Activated T-cell treated with anti-CD3 and anti-CD28 coated beads, Interleukin-2, amount 50 U/mL, for 72 hours (primary cell): ENCODE results near the gene ADAMTS6. TPM values are rescaled to one million over a fixed set of nuclear protein-coding genes. Genes with fewer than 3 reads are reported as not detected.
"Not testable (repeated sequence)": the region's sequence is repeated elsewhere in the genome, so short reads cannot be mapped to it uniquely, and the experiment has no call there.

Experiments used
- ATAC-seq, 2 donors: fragments of 150-1000 bp; cut with Tn5 transposase; replicated peaks in 1 of 2; 2 replicates each; pipeline ENCODE4 v1.10.0; 2021; ENCODE audit warnings: moderate library complexity in 2 of 2, mild to moderate bottlenecking in 1 of 2
- DNase-seq, 2 donors: peaks; one replicate each; pipeline ENCODE4 v3.0.0; 2021 to 2022; ENCODE audit warnings: mixed read lengths in 1 of 2
- H3K27ac Mint-ChIP-seq: one replicate; pipeline ENCODE4 v1.8.0; 2022; ENCODE audit warnings: mild to moderate bottlenecking, moderate library complexity, mixed read lengths
- H3K27me3 Mint-ChIP-seq: one replicate; pipeline ENCODE4 v1.8.0; 2022; ENCODE audit warnings: low read depth, mixed read lengths
- H3K36me3 Mint-ChIP-seq, 2 donors: one replicate each; pipeline ENCODE4 v1.8.0; 2022; ENCODE audit warnings: mixed read lengths in 2 of 2, mild to moderate bottlenecking in 1 of 2; ENCODE audit not compliant: insufficient read depth in 2 of 2
- H3K4me1 Mint-ChIP-seq: one replicate; pipeline ENCODE4 v1.8.0; 2022; ENCODE audit warnings: low read depth, mixed read lengths
- H3K4me3 Mint-ChIP-seq, 2 donors: one replicate each; pipeline ENCODE4 v1.8.0; 2022; ENCODE audit warnings: mild to moderate bottlenecking in 2 of 2, mixed read lengths in 2 of 2, moderate library complexity in 2 of 2
- H3K9me3 Mint-ChIP-seq, 2 donors: one replicate each; pipeline ENCODE4 v1.8.0; 2022; ENCODE audit warnings: mixed read lengths in 2 of 2
- total RNA-seq, 2 donors: library from RNA; stranded (reverse); gene quantifications; one replicate each; pipeline ENCODE4 v1.2.3, GENCODE V29; 2022

Gene ADAMTS6
- 1 to 10 TPM; 1.6 to 2.5 TPM for total RNA-seq

GRCh38 chr5:65481635-65482295 lies at the start of gene ADAMTS6:
Gene ADAMTS6 (minus strand): TSS chr5:65481920. CDS start chr5:65473673, 8,247 bp downstream.
- no peaks in the 10 kb centered on the region for H3K27me3 Mint-ChIP-seq
- DNase-seq (peak; percentile 78 to 82), ATAC-seq (peak; percentile 94 to 95)
- no peak within 1 kb of the TSS for H3K4me3 Mint-ChIP-seq
- H3K4me1 Mint-ChIP-seq: peaks cover 15% of the 10 kb centered on the region
- no peaks in the 10 kb centered on the region for H3K9me3 Mint-ChIP-seq
- H3K36me3 Mint-ChIP-seq: peaks cover 0 to 1% of the 10 kb centered on the region in 2 donors
- peak within 1 kb of the TSS; percentile 97 for H3K27ac Mint-ChIP-seq

GRCh38 chr5:65530904-65531303 lies 49.2 kb upstream of the ADAMTS6 start:
- H3K27me3 Mint-ChIP-seq: no peaks in the 10 kb centered on the region
- peaks cover 0 to 22% of the 10 kb centered on the region in 2 donors for H3K36me3 Mint-ChIP-seq
- H3K9me3 Mint-ChIP-seq: no peaks in the 10 kb centered on the region
- H3K4me1 Mint-ChIP-seq: no peaks in the 10 kb centered on the region
- H3K4me3 Mint-ChIP-seq: no peak overlapping the region
- ATAC-seq: no peak
- no peak overlapping the region for H3K27ac Mint-ChIP-seq
- DNase-seq: no peak

GRCh38 chr5:65525726-65526125 lies 44.0 kb upstream of the ADAMTS6 start:
- peak overlapping the region; percentile 43 for H3K27ac Mint-ChIP-seq

GRCh38 chr5:65512170-65512937 lies 30.6 kb upstream of the ADAMTS6 start:
- Mint-ChIP-seq H3K27ac (no peak overlapping the region), H3K9me3 (no peaks in the 10 kb centered on the region), H3K4me1 (peaks cover 5% of the 10 kb centered on the region), H3K36me3 (peaks cover 0 to 3% of the 10 kb centered on the region in 2 donors), H3K27me3 (no peaks in the 10 kb centered on the region), H3K4me3 (no peak overlapping the region)
- ATAC-seq (peak; percentile 51 to 58), DNase-seq (no peak)

More at GRCh38 chr5:65525726-65526125, 44.0 kb upstream of the ADAMTS6 start:
- no peak for ATAC-seq
- Mint-ChIP-seq H3K4me1 (no peaks in the 10 kb centered on the region), H3K9me3 (no peaks in the 10 kb centered on the region), H3K4me3 (no peak overlapping the region), H3K27me3 (no peaks in the 10 kb centered on the region), H3K36me3 (peaks cover 3 to 23% of the 10 kb centered on the region in 2 donors)
- no peak for DNase-seq

GRCh38 chr5:65508978-65509377 lies 27.3 kb upstream of the ADAMTS6 start:
- ATAC-seq: no peak
- Mint-ChIP-seq H3K27me3 (no peaks in the 10 kb centered on the region), H3K4me1 (peaks cover 5% of the 10 kb centered on the region), H3K9me3 (no peaks in the 10 kb centered on the region), H3K36me3 (no peaks in the 10 kb centered on the region), H3K27ac (peak overlapping the region; percentile 73), H3K4me3 (no peak overlapping the region)
- no peak for DNase-seq

- H3K27me3 Mint-ChIP-seq: no peaks in the 10 kb centered on the region
- H3K36me3 Mint-ChIP-seq: peaks cover 2 to 3% of the 10 kb centered on the region in 2 donors
- DNase-seq (no peak), ATAC-seq (no peak)
- peaks cover 0 to 2% of the 10 kb centered on the region in 2 donors for H3K9me3 Mint-ChIP-seq
- H3K4me1 Mint-ChIP-seq: no peaks in the 10 kb centered on the region
- H3K27ac Mint-ChIP-seq: no peak overlapping the region
- H3K4me3 Mint-ChIP-seq: no peak overlapping the region
These were observed 25.2 kb upstream of the ADAMTS6 start for GRCh38 chr5:65506961-65507360.

GRCh38 chr5:65489119-65489518 lies 7.4 kb upstream of the ADAMTS6 start:
- no peak for ATAC-seq
- no peaks in the 10 kb centered on the region for H3K4me1 Mint-ChIP-seq

GRCh38 chr5:65488038-65488687 lies 6.4 kb upstream of the ADAMTS6 start:
- H3K4me1 Mint-ChIP-seq, H3K9me3 Mint-ChIP-seq, H3K36me3 Mint-ChIP-seq, DNase-seq, ATAC-seq, H3K27ac Mint-ChIP-seq, H3K4me3 Mint-ChIP-seq, H3K27me3 Mint-ChIP-seq: not testable (repeated sequence)

More at GRCh38 chr5:65489119-65489518, 7.4 kb upstream of the ADAMTS6 start:
- Mint-ChIP-seq H3K27me3 (no peaks in the 10 kb centered on the region), H3K4me3 (no peak overlapping the region), H3K27ac (no peak overlapping the region), H3K9me3 (no peaks in the 10 kb centered on the region), H3K36me3 (no peaks in the 10 kb centered on the region)
- no peak for DNase-seq

GRCh38 chr5:65486803-65487202 lies 5.1 kb upstream of the ADAMTS6 start:
- not testable (repeated sequence) for ATAC-seq, H3K9me3 Mint-ChIP-seq, H3K4me3 Mint-ChIP-seq, H3K27ac Mint-ChIP-seq, H3K36me3 Mint-ChIP-seq, H3K27me3 Mint-ChIP-seq, DNase-seq
- H3K4me1 Mint-ChIP-seq: peaks cover 15% of the 10 kb centered on the region

GRCh38 chr5:65485405-65485804 lies 3.7 kb upstream of the ADAMTS6 start:
- Mint-ChIP-seq H3K4me3 (no peak overlapping the region), H3K27ac (no peak overlapping the region), H3K27me3 (no peaks in the 10 kb centered on the region), H3K9me3 (no peaks in the 10 kb centered on the region), H3K4me1 (peaks cover 15% of the 10 kb centered on the region), H3K36me3 (peaks cover 0 to 1% of the 10 kb centered on the region in 2 donors)
- ATAC-seq: no peak
- DNase-seq: no peak

GRCh38 chr5:65483546-65484346 lies 2.0 kb upstream of the ADAMTS6 start:
- no peaks in the 10 kb centered on the region for H3K9me3 Mint-ChIP-seq
- ATAC-seq (peak; percentile 49 to 51), DNase-seq (no peak)
- H3K27me3 Mint-ChIP-seq: no peaks in the 10 kb centered on the region
- peak overlapping the region; percentile 93 for H3K27ac Mint-ChIP-seq
- H3K36me3 Mint-ChIP-seq: peaks cover 0 to 1% of the 10 kb centered on the region in 2 donors
- H3K4me1 Mint-ChIP-seq: peaks cover 15% of the 10 kb centered on the region
- no peak overlapping the region for H3K4me3 Mint-ChIP-seq

GRCh38 chr5:65482736-65483545 lies 1.2 kb upstream of the ADAMTS6 start:
- no peaks in the 10 kb centered on the region for H3K9me3 Mint-ChIP-seq
- DNase-seq (peak in 1 of 2 donors; percentile 9), ATAC-seq (no peak)
- H3K4me3 Mint-ChIP-seq: no peak overlapping the region
- H3K4me1 Mint-ChIP-seq: peaks cover 15% of the 10 kb centered on the region
- no peaks in the 10 kb centered on the region for H3K27me3 Mint-ChIP-seq
- H3K27ac Mint-ChIP-seq: peak overlapping the region; percentile 97
- H3K36me3 Mint-ChIP-seq: peaks cover 0 to 1% of the 10 kb centered on the region in 2 donors
